IMR-90 (cell line): ENCODE data around the gene GPA33. TPM values are rescaled to one million over a fixed set of nuclear protein-coding genes. Genes with fewer than 3 reads are reported as not detected.

ENCODE experiments used
- ATAC-seq: fragments of 200-7000 bp; cut with Tn5 transposase; 2 replicates; pipeline ENCODE4 v1.9.1; 2020; ENCODE audit warnings: low read depth, mild to moderate bottlenecking, moderate library complexity
- BruUV-seq: library from RNA; stranded (reverse); fragments of 400-500 nt; replicated peaks from 2 replicates; lab custom pipeline; 2021; lab: Mats Ljungman, UMichigan
- CTCF ChIA-PET: fragments of 300-600 bp; formaldehyde crosslinking; extraction: SDS; loops from one replicate; lab custom pipeline; 2021; ENCODE audit warnings: antibody characterized with exemption; lab: Yijun Ruan, JAX
- POLR2A ChIA-PET: fragments of 300-600 bp; sonication (Branson Sonifier 250); formaldehyde crosslinking; loops from one replicate; lab custom pipeline; 2022; ENCODE audit warnings: antibody characterized with exemption; ENCODE audit not compliant: unreplicated experiment; lab: Charles Lee
- DNase-seq: peaks from one replicate; pipeline ENCODE4 v3.0.0; 2013
- H2AFZ ChIP-seq: replicated peaks from 2 replicates; pipeline ENCODE3; 2013; ENCODE audit warnings: low read length, mild to moderate bottlenecking; ENCODE audit not compliant: poor library complexity
- H2AK5ac ChIP-seq: 2 replicates; pipeline ENCODE4 v1.6.1; 2013; ENCODE audit warnings: low read depth, low read length, inconsistent platforms
- H2AK9ac ChIP-seq: replicated peaks from 2 replicates; pipeline ENCODE3; 2013; ENCODE audit warnings: mild to moderate bottlenecking, low read depth, low read length, moderate library complexity; ENCODE audit not compliant: poor library complexity
- H2BK120ac ChIP-seq: 2 replicates; pipeline ENCODE4 v1.6.1; 2013; ENCODE audit warnings: low read depth, low read length, inconsistent platforms
- H2BK15ac ChIP-seq: 3 replicates; pipeline ENCODE4 v1.6.1; 2013; ENCODE audit warnings: low read depth, low read length, inconsistent platforms
- H2BK20ac ChIP-seq: 2 replicates; pipeline ENCODE4 v1.6.1; 2013; ENCODE audit warnings: low read depth, mild to moderate bottlenecking, inconsistent platforms, low read length, moderate library complexity
- H2BK5ac ChIP-seq: 2 replicates; pipeline ENCODE4 v1.6.1; 2013; ENCODE audit warnings: mild to moderate bottlenecking, low read depth, low read length, inconsistent platforms; ENCODE audit not compliant: poor library complexity, severe bottlenecking
- H3K14ac ChIP-seq: replicated peaks from 2 replicates; pipeline ENCODE4 v1.6.1; 2013; ENCODE audit warnings: low read depth, low read length, inconsistent platforms
- H3K18ac ChIP-seq: 2 replicates; pipeline ENCODE4 v1.6.1; 2013; ENCODE audit warnings: low read depth, low read length, control low read depth
- H3K23ac ChIP-seq: 2 replicates; pipeline ENCODE4 v1.6.1; 2013; ENCODE audit warnings: low read depth, low read length, inconsistent platforms
- H3K27ac ChIP-seq: 2 replicates; pipeline ENCODE4 v1.5.1; 2013; ENCODE audit warnings: mild to moderate bottlenecking, control low read depth, low read length; ENCODE audit not compliant: insufficient read depth
- H3K27me3 ChIP-seq: 2 replicates; pipeline ENCODE4 v1.6.1; 2013; ENCODE audit warnings: low read length; ENCODE audit not compliant: control insufficient read depth, insufficient read depth
- H3K36me3 ChIP-seq: 2 replicates; pipeline ENCODE4 v1.6.1; 2013; ENCODE audit warnings: low read length, mixed read lengths; ENCODE audit not compliant: control insufficient read depth, insufficient read depth
- H3K4ac ChIP-seq: 2 replicates; pipeline ENCODE4 v1.6.1; 2013; ENCODE audit warnings: low read depth, low read length, inconsistent platforms
- H3K4me1 ChIP-seq: 2 replicates; pipeline ENCODE4 v1.6.1; 2013; ENCODE audit warnings: low read length, mixed read lengths; ENCODE audit not compliant: control insufficient read depth, insufficient read depth
- H3K4me2 ChIP-seq: 2 replicates; pipeline ENCODE4 v1.6.1; 2013; ENCODE audit warnings: low read depth, mild to moderate bottlenecking, control low read depth, low read length, moderate library complexity
- H3K4me3 ChIP-seq: 2 replicates; pipeline ENCODE4 v1.5.1; 2013; ENCODE audit warnings: low read depth, mild to moderate bottlenecking, control low read depth, low read length, moderate library complexity; ENCODE audit not compliant: insufficient read depth
- H3K56ac ChIP-seq: 2 replicates; pipeline ENCODE4 v1.6.1; 2013; ENCODE audit warnings: low read length, inconsistent platforms; ENCODE audit not compliant: insufficient read depth; ENCODE audit errors: extremely low read depth
- H3K79me1 ChIP-seq, 2 experiments: 2 replicates each; pipeline ENCODE4 v1.6.1; 2013; ENCODE audit warnings: low read length in 2 of 2, inconsistent platforms in 1 of 2, low read depth in 1 of 2
- H3K9ac ChIP-seq: 2 replicates; pipeline ENCODE4 v1.6.1; 2013; ENCODE audit warnings: low read depth, low read length, control low read depth
- H3K9me1 ChIP-seq: 2 replicates; pipeline ENCODE4 v1.6.1; 2013; ENCODE audit warnings: low read length, inconsistent platforms; ENCODE audit not compliant: insufficient read depth
- H3K9me3 ChIP-seq: 2 replicates; pipeline ENCODE4 v1.6.1; 2013; ENCODE audit warnings: low read length; ENCODE audit not compliant: control insufficient read depth, insufficient read depth
- H4K20me1 ChIP-seq: 2 replicates; pipeline ENCODE4 v1.6.1; 2013; ENCODE audit warnings: low read length, inconsistent platforms; ENCODE audit not compliant: insufficient read depth
- H4K5ac ChIP-seq: 2 replicates; pipeline ENCODE4 v1.6.1; 2013; ENCODE audit warnings: mild to moderate bottlenecking, low read depth, low read length, control low read depth
- H4K8ac ChIP-seq, 2 experiments: 2 replicates each; pipeline ENCODE4 v1.6.1; 2013; ENCODE audit warnings: low read depth in 2 of 2, low read length in 2 of 2, control low read depth in 1 of 2, inconsistent platforms in 1 of 2
- H4K91ac ChIP-seq: 2 replicates; pipeline ENCODE4 v1.6.1; 2013; ENCODE audit warnings: low read depth, low read length, inconsistent platforms; ENCODE audit not compliant: insufficient read depth
- BHLHE40 ChIP-seq: fragments of 150-350 bp; IDR thresholded peaks from 2 replicates; pipeline ENCODE4 v1.6.1; 2016; ENCODE audit warnings: mild to moderate bottlenecking, low read depth, low read length
- CEBPB ChIP-seq: IDR thresholded peaks from 2 replicates; pipeline ENCODE4 v1.6.1; 2012; ENCODE audit warnings: low read depth, low read length, improper control_type of control experiment
- CTCF ChIP-seq: conservative IDR thresholded peaks from 2 replicates; pipeline ENCODE4 v1.5.1; 2012; ENCODE audit warnings: mild to moderate bottlenecking, low read depth, low read length, improper control_type of control experiment
- FOS ChIP-seq: fragments of 150-350 bp; IDR thresholded peaks from 2 replicates; pipeline ENCODE4 v1.6.1; 2016; ENCODE audit warnings: low read depth, low read length
- MAFK ChIP-seq: IDR thresholded peaks from 2 replicates; pipeline ENCODE4 v1.6.1; 2012; ENCODE audit warnings: low read depth, low read length, improper control_type of control experiment
- MAZ ChIP-seq: IDR thresholded peaks from 2 replicates; pipeline ENCODE4 v1.6.1; 2012; ENCODE audit warnings: low read depth, mild to moderate bottlenecking, low read length, improper control_type of control experiment, moderate library complexity, borderline replicate concordance
- MXI1 ChIP-seq: IDR thresholded peaks from 2 replicates; pipeline ENCODE4 v1.6.1; 2012; ENCODE audit warnings: low read depth, mild to moderate bottlenecking, low read length, moderate library complexity, borderline replicate concordance
- NFE2L2 ChIP-seq: fragments of 150-350 bp; IDR thresholded peaks from 2 replicates; pipeline ENCODE4 v1.6.1; 2016; ENCODE audit warnings: low read depth, mild to moderate bottlenecking, low read length
- POLR2A ChIP-seq: IDR thresholded peaks from 2 replicates; pipeline ENCODE4 v1.6.1; 2012; ENCODE audit warnings: mild to moderate bottlenecking, low read depth, low read length
- RAD21 ChIP-seq: IDR thresholded peaks from 2 replicates; pipeline ENCODE4 v1.6.1; 2012; ENCODE audit warnings: low read length, improper control_type of control experiment
- RCOR1 ChIP-seq: IDR thresholded peaks from 2 replicates; pipeline ENCODE4 v1.6.1; 2012; ENCODE audit warnings: mild to moderate bottlenecking, low read length, improper control_type of control experiment; ENCODE audit not compliant: insufficient replicate concordance
- RFX5 ChIP-seq: IDR thresholded peaks from 2 replicates; pipeline ENCODE4 v1.8.0; 2012; ENCODE audit warnings: low read depth, mild to moderate bottlenecking, low read length, moderate library complexity
- SMC3 ChIP-seq: fragments of 150-350 bp; IDR thresholded peaks from 2 replicates; pipeline ENCODE4 v1.6.1; 2016; ENCODE audit warnings: low read depth, mild to moderate bottlenecking, antibody characterized with exemption, low read length, moderate library complexity
- WGBS, 2 experiments: methylation state at CpG; one replicate each; pipeline versions ENCODE4 v1.1.5 to v1.1.7; 2013; ENCODE audit warnings: missing lambda C conversion rate in 2 of 2; ENCODE audit not compliant: insufficient read length in 1 of 2; ENCODE audit errors: extremely low coverage in 2 of 2; 5-methylcytosine and 5-hydroxymethylcytosine counted together
- dilution Hi-C: fragments of 300-500 bp; cut with HindIII; formaldehyde crosslinking; loops from one replicate; pipeline ENCODE4 v1.14.3; 2018; ENCODE audit warnings: low sequenced_read_pairs; ENCODE audit not compliant: unreplicated experiment
- in situ Hi-C: fragments of 300-500 bp; cut with MboI; formaldehyde crosslinking; loops from 3 replicates; pipeline ENCODE4 v1.14.3; 2019; ENCODE audit warnings: low sequenced_read_pairs, inconsistent platforms, mixed read lengths
- intact Hi-C: fragments of 100-400 bp; cut with micrococcal nuclease; formaldehyde crosslinking; loops from 2 replicates; pipeline ENCODE4 v1.10.0; 2022
- polyA plus RNA-seq, 3 experiments: library from polyadenylated mRNA; depleted of rRNA; stranded (reverse); fragments of >200 nt; gene quantifications; 2 replicates each; pipeline ENCODE4 v1.2.3, GENCODE V29; 2012; ENCODE audit warnings: low replicate concordance in 1 of 3
- total RNA-seq: library from RNA; depleted of rRNA; stranded (reverse); fragments of >200 nt; gene quantifications from 2 replicates; pipeline ENCODE4 v1.2.3, GENCODE V29; 2012
- TF ChIP-seq, protein P1 (sequence below): fragments of 150-350 bp; IDR thresholded peaks from 2 replicates; pipeline ENCODE4 v1.6.1; 2017; ENCODE audit warnings: mild to moderate bottlenecking, antibody characterized with exemption, low read length, low read depth
- TF ChIP-seq, protein P2 (sequence below): fragments of 150-350 bp; IDR thresholded peaks from 2 replicates; pipeline ENCODE4 v1.6.1; 2016; ENCODE audit warnings: low read depth, mild to moderate bottlenecking, low read length, moderate library complexity, borderline replicate concordance

GPA33 gene
- total and polyA plus RNA-seq, 2 of the 4 experiments (the other 2 are of a cell fraction): not detected

DNA sequence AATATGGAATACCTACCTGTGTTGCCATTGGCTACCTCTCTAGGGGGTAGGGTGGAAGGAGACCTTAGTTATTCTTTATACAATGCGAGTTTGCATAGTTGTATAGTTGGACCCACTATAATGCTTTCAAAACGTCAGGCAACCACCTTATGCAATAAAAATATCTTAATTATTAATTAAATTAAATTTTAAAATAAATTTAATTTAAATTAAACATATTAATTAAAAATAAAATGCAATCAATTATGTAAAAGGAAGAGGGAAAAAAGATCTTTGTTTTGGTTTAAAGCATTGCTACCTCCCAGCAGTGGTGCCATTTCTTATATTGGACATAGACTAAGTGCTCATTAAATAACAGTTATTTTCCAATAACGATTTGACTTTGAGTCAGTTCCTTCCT is 22.3 kb downstream of the GPA33 start:
- Histone ChIP-seq H3K18ac (no peak overlapping the region), H4K5ac (no peak overlapping the region), H3K27ac (no peak overlapping the region), H3K9ac (no peak overlapping the region), H3K9me3 (no peaks in the 10 kb centered on the region), H3K56ac (no peak overlapping the region), H3K9me1 (no peaks in the 10 kb centered on the region), H3K23ac (no peak overlapping the region), H4K91ac (no peak overlapping the region), H2BK20ac (no peak overlapping the region), H2AK9ac (no peak overlapping the region), H3K4me3 (no peak overlapping the region), H4K20me1 (no peaks in the 10 kb centered on the region), H3K36me3 (no peaks in the 10 kb centered on the region), H2BK120ac (no peak overlapping the region), H3K27me3 (peaks cover 15% of the 10 kb centered on the region), H3K4me2 (no peak overlapping the region), H2AFZ (no peak overlapping the region), H4K8ac (no peak overlapping the region), H2AK5ac (no peak overlapping the region), H3K14ac (no peak overlapping the region), H3K79me1 (no peaks in the 10 kb centered on the region), H3K4ac (no peak overlapping the region), H2BK5ac (no peak overlapping the region), H2BK15ac (no peak overlapping the region), H3K4me1 (no peaks in the 10 kb centered on the region)
- TF ChIP-seq MXI1: no peak
- no peak for TF ChIP-seq MAFK
- TF ChIP-seq BHLHE40: no peak
- no peak for TF ChIP-seq NFE2L2
- TF ChIP-seq CEBPB: no peak
- no peak for TF ChIP-seq MAZ
- TF ChIP-seq FOS: no peak
- TF ChIP-seq POLR2A: no peak
- no peak for TF ChIP-seq RCOR1
- no peak for TF ChIP-seq RAD21
- no peak for TF ChIP-seq CTCF
- TF ChIP-seq SMC3: no peak
- TF ChIP-seq, protein P1, sequence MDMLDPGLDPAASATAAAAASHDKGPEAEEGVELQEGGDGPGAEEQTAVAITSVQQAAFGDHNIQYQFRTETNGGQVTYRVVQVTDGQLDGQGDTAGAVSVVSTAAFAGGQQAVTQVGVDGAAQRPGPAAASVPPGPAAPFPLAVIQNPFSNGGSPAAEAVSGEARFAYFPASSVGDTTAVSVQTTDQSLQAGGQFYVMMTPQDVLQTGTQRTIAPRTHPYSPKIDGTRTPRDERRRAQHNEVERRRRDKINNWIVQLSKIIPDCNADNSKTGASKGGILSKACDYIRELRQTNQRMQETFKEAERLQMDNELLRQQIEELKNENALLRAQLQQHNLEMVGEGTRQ: no peak
- no peak for TF ChIP-seq RFX5
- TF ChIP-seq, protein P2, sequence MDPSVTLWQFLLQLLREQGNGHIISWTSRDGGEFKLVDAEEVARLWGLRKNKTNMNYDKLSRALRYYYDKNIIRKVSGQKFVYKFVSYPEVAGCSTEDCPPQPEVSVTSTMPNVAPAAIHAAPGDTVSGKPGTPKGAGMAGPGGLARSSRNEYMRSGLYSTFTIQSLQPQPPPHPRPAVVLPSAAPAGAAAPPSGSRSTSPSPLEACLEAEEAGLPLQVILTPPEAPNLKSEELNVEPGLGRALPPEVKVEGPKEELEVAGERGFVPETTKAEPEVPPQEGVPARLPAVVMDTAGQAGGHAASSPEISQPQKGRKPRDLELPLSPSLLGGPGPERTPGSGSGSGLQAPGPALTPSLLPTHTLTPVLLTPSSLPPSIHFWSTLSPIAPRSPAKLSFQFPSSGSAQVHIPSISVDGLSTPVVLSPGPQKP: no peak
- in situ Hi-C loops (loop anchor here (5.0 to 10.0 kb wide), 2 partner anchors 379 to 467 kb away; no protein-coding TSS in a partner anchor), intact Hi-C loops (loop anchor here (5.0 kb wide), 2 partner anchors 154 to 619 kb away; partner anchors contain the start of gene POU2F1), dilution Hi-C loops (no loop called here)
- ChIA-PET CTCF (no interaction called here), POLR2A (no interaction called here)
- DNase-seq (no peak), ATAC-seq (no peak)
- no TSS peak for BruUV-seq
- WGBS, 2 experiments: no CpG with 5 or more reads among the region's 3 CpGs
